DOHH2 (cell line): ENCODE data around the gene AP3B1.

ENCODE experiments used
- H3F3A ChIP-seq: fragments of 200-600 bp; sonication (generic), shearing (Covaris generic); 2 replicates; pipeline ENCODE4 v1.6.0; 2016; ENCODE audit warnings: antibody characterized with exemption, mild to moderate bottlenecking; ENCODE audit not compliant: control insufficient read depth, insufficient read depth
- H3K27ac ChIP-seq: fragments of 200-600 bp; sonication (generic); 2 replicates; pipeline ENCODE4 v1.5.1; 2014; ENCODE audit warnings: low read depth, mild to moderate bottlenecking, low read length, moderate library complexity
- H3K27me3 ChIP-seq: fragments of 200-600 bp; sonication (generic); 2 replicates; pipeline ENCODE4 v1.6.1; 2014; ENCODE audit warnings: mild to moderate bottlenecking, low read length, mixed read lengths; ENCODE audit not compliant: control insufficient read depth
- H3K36me3 ChIP-seq: fragments of 200-600 bp; sonication (generic); 2 replicates; pipeline ENCODE4 v1.6.1; 2014; ENCODE audit warnings: mild to moderate bottlenecking, low read length, moderate library complexity, mixed read lengths; ENCODE audit not compliant: control insufficient read depth
- H3K4me1 ChIP-seq: fragments of 200-600 bp; sonication (generic); 2 replicates; pipeline ENCODE4 v1.6.1; 2014; ENCODE audit warnings: mild to moderate bottlenecking, low read length, mixed read lengths; ENCODE audit not compliant: control insufficient read depth
- H3K4me2 ChIP-seq: fragments of 200-600 bp; sonication (generic); 2 replicates; pipeline ENCODE4 v1.6.0; 2014; ENCODE audit warnings: mild to moderate bottlenecking, low read length, moderate library complexity
- H3K4me3 ChIP-seq: fragments of 200-600 bp; sonication (generic); 2 replicates; pipeline ENCODE4 v1.5.1; 2014; ENCODE audit warnings: mild to moderate bottlenecking, low read length, mixed read lengths
- H3K79me2 ChIP-seq: fragments of 200-600 bp; sonication (generic); 2 replicates; pipeline ENCODE4 v1.6.1; 2014; ENCODE audit warnings: mild to moderate bottlenecking, low read length, mixed read lengths; ENCODE audit not compliant: control insufficient read depth
- H3K9me2 ChIP-seq: fragments of 200-600 bp; sonication (generic); replicated peaks from 2 replicates; pipeline ENCODE4 v1.6.1; 2014; ENCODE audit warnings: mild to moderate bottlenecking, low read length, mixed read lengths; ENCODE audit not compliant: control insufficient read depth
- H3K9me3 ChIP-seq: fragments of 200-600 bp; sonication (generic); 2 replicates; pipeline ENCODE4 v1.6.1; 2014; ENCODE audit warnings: antibody characterized with exemption, low read length, mixed read lengths; ENCODE audit not compliant: control insufficient read depth, insufficient read depth
- H4K20me1 ChIP-seq: fragments of 200-600 bp; sonication (generic); 2 replicates; pipeline ENCODE4 v1.6.0; 2014; ENCODE audit warnings: low read depth, mild to moderate bottlenecking, antibody characterized with exemption, low read length, moderate library complexity; ENCODE audit not compliant: control insufficient read depth, insufficient read depth
- EZH2phosphoT487 ChIP-seq: fragments of 200-600 bp; sonication (generic); IDR thresholded peaks from 2 replicates; pipeline ENCODE4 v1.6.1; 2017; ENCODE audit warnings: borderline replicate concordance, mild to moderate bottlenecking, antibody characterized with exemption, low read length, moderate library complexity, mixed read lengths
- TF ChIP-seq, protein P1 (sequence below): fragments of 200-600 bp; sonication (generic); IDR thresholded peaks from one replicate; pipeline ENCODE4 v1.5.1; 2014; ENCODE audit warnings: antibody characterized with exemption, mild to moderate bottlenecking, low read depth, low read length; ENCODE audit not compliant: poor library complexity, severe bottlenecking

AP3B1 gene

GRCh38 chr5:78065663-78066062, 228.8 kb downstream of the AP3B1 start:
- Histone ChIP-seq H3K9me2 (no peaks in the 10 kb centered on the region), H3K79me2 (no peaks in the 10 kb centered on the region), H3K27me3 (no peaks in the 10 kb centered on the region), H3F3A (no peaks in the 10 kb centered on the region), H3K4me2 (no peak overlapping the region), H3K9me3 (no peaks in the 10 kb centered on the region; the same call in 1 of the 2 replicates), H3K36me3 (peaks cover 6% of the 10 kb centered on the region; the same call in 1 of the 2 replicates), H3K4me3 (no peak overlapping the region), H4K20me1 (no peaks in the 10 kb centered on the region), H3K4me1 (no peaks in the 10 kb centered on the region), H3K27ac (no peak overlapping the region)
- TF ChIP-seq, protein P1, sequence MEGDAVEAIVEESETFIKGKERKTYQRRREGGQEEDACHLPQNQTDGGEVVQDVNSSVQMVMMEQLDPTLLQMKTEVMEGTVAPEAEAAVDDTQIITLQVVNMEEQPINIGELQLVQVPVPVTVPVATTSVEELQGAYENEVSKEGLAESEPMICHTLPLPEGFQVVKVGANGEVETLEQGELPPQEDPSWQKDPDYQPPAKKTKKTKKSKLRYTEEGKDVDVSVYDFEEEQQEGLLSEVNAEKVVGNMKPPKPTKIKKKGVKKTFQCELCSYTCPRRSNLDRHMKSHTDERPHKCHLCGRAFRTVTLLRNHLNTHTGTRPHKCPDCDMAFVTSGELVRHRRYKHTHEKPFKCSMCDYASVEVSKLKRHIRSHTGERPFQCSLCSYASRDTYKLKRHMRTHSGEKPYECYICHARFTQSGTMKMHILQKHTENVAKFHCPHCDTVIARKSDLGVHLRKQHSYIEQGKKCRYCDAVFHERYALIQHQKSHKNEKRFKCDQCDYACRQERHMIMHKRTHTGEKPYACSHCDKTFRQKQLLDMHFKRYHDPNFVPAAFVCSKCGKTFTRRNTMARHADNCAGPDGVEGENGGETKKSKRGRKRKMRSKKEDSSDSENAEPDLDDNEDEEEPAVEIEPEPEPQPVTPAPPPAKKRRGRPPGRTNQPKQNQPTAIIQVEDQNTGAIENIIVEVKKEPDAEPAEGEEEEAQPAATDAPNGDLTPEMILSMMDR = peak; percentile 32
- TF ChIP-seq EZH2phosphoT487 = no peak

- no peak overlapping the region for H3K27ac ChIP-seq
- H3K9me2 ChIP-seq = no peaks in the 10 kb centered on the region
- no peaks in the 10 kb centered on the region; the same call in 1 of the 2 replicates for H3K9me3 ChIP-seq
- peaks cover 2% of the 10 kb centered on the region; the same call in 1 of the 2 replicates for H3K4me1 ChIP-seq
- H3K4me2 ChIP-seq = no peak overlapping the region
- no peaks in the 10 kb centered on the region for H3K27me3 ChIP-seq
- no peaks in the 10 kb centered on the region for H3F3A ChIP-seq
- H3K4me3 ChIP-seq = no peak overlapping the region
- no peaks in the 10 kb centered on the region for H4K20me1 ChIP-seq
- no peak for TF ChIP-seq EZH2phosphoT487
- TF ChIP-seq, protein P1 = no peak
- H3K36me3 ChIP-seq = peaks cover 6% of the 10 kb centered on the region; the same call in 1 of the 2 replicates
- H3K79me2 ChIP-seq = no peaks in the 10 kb centered on the region
Measured at GRCh38 chr5:78064941-78065472, 229.5 kb downstream of the AP3B1 start.

DNA sequence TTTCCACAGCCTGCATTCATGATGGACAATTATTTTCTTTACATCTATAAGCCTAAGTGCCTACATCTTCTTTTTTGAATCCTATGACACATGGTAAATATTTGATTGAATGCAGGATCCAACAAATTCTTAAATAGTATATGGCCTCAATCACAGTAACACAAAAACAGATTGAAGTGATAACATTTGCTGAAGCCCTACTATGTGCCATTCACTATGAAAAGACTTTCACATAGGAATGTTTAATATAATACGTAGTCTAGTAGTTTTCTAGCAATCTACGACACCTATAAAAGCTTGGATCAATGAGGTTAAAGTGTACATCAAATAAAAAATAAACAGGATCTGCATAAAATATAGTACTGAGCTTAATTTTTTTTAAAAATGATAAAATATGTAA, 231.0 kb downstream of the AP3B1 start:
- Histone ChIP-seq H4K20me1 (no peaks in the 10 kb centered on the region), H3K27ac (no peak overlapping the region), H3K79me2 (no peaks in the 10 kb centered on the region), H3K9me3 (no peaks in the 10 kb centered on the region; the same call in 1 of the 2 replicates), H3K4me3 (no peak overlapping the region), H3K36me3 (peaks cover 2% of the 10 kb centered on the region; the same call in 1 of the 2 replicates), H3K4me1 (peaks cover 7% of the 10 kb centered on the region; the same call in 1 of the 2 replicates), H3K4me2 (no peak overlapping the region), H3F3A (no peaks in the 10 kb centered on the region), H3K9me2 (no peaks in the 10 kb centered on the region), H3K27me3 (no peaks in the 10 kb centered on the region)
- TF ChIP-seq, protein P1 = no peak
- no peak for TF ChIP-seq EZH2phosphoT487
